Suppressor macrophage (primary cell): ENCODE data around the gene KLF18.
"Not testable (repeated sequence)": the region's sequence is repeated elsewhere in the genome, so short reads cannot be mapped to it uniquely, and the experiment has no call there.

Experiments
- DNase-seq, 4 experiments: peaks; one replicate each; pipeline ENCODE4 v3.0.0-alpha.2; 2020 to 2022

The KLF18 gene

DNA sequence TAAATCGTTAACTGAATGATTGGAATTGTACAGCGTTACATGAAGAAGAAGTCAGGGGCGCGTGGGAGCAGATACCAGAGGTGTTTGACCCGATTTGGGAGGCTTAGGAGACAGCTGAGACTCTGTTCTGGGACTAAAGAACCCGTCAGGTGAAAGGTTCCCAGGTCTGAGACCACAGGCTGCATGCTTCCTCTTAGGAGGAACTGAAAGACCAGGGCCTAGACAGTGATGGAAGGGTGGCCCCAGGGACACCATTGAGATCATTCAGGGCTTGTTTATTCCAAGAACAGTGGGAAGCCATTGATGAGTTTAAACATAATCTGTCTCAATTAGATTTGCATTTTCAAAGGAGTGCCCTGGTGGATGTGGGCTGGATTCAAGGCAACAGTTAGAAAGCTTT is 21.9 kb downstream of the KLF18 start:
- DNase-seq: no peak

DNA sequence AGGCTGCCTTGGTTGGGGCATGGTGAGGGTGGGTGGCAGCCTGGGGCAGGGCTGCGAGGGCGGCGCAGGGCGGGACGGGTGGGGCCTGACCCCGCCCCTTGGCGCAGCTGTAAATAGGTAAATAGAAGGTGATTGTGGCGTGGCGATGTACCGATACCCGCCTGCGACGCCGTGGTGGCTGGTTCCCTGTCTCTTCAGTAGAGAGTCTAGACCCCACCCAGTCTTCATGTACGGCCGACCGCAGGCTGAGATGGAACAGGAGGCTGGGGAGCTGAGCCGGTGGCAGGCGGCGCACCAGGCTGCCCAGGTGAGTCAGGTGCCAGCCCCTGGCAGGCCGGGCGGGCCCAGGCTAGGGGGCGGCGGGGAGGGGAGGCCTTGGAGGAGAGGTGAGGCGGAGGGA is 22.7 kb downstream of the KLF18 start, which contains the start of gene KLF17:
Gene KLF17, plus strand, starts transcription at position 140 of the 400 bp plus-strand sequence. Its CDS starts 87 bp downstream, at position 227.
- DNase-seq: no peak

- not testable (repeated sequence) for DNase-seq
Observed at GRCh38 chr1:44117272-44117671, 24.2 kb downstream of the KLF18 start.

DNA sequence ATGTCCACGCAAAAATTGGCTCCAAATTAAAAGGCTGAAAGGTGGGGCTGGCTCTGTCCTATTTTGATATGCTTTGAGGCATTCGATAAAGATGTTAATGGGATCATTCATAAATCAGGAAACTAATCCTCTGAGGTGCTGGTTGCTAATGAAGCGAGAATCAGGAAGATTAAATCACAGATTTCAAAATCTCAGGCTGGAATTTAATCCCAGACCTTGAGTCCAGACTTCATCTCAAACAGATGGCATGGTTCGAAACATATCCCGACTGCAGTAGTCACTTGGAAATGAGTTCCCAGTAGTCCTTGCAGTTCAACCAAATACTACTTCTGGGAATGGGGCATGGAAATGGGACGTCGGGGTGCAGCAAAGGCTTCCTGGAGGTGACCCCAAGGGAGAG is 27.3 kb downstream of the KLF18 start:
- DNase-seq: no peak

GRCh38 chr1:44113095-44113609 is 28.3 kb downstream of the KLF18 start:
- DNase-seq: no peak

DNA sequence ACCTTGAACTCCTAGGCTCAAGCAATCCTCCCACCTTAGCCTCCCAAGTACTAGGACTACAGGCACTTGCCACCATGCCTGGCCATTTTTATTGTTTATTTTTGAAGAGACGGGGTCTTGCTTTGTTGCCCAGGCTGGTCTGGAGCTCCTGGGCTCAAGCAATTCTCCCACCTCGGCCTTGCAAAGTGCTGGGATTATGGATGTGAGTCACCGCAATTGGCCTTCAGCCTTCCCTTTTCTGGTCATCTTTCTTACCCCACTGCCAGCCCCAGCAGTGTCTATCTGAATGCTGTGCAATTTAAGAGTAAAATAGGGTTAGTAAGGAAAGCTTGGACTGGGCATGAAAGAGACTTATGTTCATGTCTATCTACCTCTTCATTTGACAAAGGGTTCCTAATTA is 28.9 kb downstream of the KLF18 start:
- no peak for DNase-seq

DNA sequence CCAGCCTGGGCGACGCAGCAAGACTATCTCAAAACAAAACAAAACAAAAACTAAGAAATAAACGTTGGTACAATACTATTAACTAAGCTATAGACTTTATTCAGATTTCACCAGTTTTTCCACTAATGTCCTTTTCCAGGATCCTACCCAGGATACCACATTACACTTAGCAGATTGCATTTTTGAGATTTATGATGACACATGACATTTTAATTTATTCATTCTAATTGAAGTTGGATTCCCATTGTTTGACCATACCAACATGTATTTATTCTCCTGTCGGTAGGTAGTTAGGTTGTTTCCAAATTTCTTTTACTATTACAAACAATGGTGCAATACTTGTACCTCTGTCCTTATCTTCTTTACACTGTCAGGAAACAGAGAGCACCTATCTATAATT is 29.6 kb downstream of the KLF18 start:
- no peak for DNase-seq

DNA sequence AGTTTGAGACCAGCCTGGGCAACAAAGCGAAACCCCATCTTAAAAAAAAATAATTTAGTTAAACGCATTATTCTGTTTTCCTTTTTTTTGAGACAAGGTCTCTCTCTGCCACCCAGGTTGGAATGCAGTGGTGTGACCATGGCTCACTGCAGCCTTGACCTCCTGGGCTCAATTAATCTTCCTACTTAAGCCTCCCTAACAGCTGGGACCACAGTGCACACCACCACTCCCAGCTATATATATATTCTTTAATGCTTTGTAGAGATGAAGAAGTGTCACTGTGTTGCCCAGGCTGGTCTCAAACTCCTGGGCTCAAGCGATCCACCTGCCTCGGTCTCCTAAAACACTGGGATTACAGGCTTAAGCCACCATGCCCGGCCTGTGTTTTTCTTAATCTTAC is 30.5 kb downstream of the KLF18 start:
- no peak for DNase-seq

DNA sequence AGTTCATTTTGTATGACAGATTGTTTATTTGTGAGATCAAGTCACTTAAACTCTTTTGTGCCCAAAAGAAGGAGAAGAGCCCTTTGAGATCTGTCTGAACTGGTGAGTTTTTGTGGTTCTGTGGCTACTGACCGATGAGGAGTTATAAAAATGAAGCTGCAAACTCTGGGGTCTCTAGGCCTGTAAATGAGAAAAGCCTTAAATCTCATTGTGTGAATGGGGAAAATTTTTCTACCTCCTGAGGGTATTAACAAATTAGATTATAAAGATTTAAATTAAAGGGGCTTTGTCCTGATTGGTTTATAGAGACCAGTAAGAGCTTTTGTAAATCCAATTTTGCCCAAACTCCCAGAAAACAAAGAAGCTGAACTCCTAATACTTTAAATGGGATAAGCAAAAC is 32.5 kb downstream of the KLF18 start:
- no peak for DNase-seq

DNA sequence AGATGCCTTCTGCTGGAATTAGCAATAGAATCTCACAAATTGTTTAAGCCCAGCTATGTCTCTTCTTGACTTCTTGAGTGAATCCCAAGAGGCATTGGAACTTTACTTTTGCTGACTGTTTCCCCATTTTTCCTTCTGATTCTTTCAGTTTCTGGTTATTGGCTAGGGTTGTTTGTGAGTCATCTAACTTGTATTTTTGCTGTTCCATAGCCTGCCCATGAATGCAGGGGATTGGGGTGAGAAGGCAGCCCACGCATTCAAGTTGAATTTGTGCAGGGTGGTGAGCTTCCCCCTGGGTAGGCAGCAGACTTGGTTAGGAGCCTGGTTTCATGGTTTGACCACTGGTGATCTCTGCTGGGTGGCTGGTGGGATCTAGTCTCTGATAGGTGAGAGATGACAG is 33.2 kb downstream of the KLF18 start:
- peak in 3 of 4 experiments; percentile 16 to 37 (median 24) for DNase-seq

DNA sequence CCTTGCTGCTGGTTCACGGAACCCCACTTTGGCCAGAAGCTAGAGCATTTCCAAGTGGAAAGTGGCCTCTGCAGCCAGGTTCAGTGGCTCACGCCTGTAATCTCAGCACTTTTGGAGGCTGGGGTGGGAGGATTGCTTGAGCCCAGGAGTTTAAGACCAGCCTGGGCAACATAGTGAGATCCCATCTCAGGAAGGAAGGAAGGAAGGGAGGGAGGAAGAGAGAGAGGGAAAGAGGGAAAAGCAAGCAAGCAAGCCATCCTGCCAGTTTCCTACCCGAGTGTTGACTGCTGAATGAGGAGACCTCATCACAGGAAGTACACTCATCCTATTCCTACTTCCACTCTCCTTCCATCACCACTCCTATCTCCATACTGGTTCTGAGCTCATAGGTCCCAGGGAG is 35.6 kb downstream of the KLF18 start:
- DNase-seq: no peak

GRCh38 chr1:44103270-44104131 is 37.9 kb downstream of the KLF18 start:
- peak in 2 of 4 experiments; percentile 7 to 20 for DNase-seq

- no peak for DNase-seq
Observed at GRCh38 chr1:44101328-44101727, 40.1 kb downstream of the KLF18 start.

GRCh38 chr1:44100183-44100868 is 41.1 kb downstream of the KLF18 start:
- DNase-seq: no peak

DNA sequence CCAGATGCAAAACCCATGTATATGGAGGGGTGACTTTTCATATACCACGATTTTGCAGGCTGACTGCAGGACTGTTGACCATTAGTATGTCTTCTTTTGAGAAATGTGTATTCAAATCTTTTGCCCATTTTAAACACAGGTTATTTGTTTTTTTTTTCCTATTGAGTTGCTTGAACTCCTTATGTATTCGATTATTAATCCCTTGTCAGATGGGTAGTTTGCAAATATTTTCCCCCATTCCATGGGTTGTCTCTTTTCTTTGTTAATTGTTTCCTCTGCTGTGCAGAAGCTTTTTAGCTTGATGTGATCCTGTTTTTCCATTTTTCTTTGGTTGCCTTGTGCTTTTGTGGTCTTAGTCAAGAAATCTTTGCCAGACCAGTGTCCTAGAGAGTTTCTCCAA is 47.4 kb downstream of the KLF18 start:
- no peak for DNase-seq

DNA sequence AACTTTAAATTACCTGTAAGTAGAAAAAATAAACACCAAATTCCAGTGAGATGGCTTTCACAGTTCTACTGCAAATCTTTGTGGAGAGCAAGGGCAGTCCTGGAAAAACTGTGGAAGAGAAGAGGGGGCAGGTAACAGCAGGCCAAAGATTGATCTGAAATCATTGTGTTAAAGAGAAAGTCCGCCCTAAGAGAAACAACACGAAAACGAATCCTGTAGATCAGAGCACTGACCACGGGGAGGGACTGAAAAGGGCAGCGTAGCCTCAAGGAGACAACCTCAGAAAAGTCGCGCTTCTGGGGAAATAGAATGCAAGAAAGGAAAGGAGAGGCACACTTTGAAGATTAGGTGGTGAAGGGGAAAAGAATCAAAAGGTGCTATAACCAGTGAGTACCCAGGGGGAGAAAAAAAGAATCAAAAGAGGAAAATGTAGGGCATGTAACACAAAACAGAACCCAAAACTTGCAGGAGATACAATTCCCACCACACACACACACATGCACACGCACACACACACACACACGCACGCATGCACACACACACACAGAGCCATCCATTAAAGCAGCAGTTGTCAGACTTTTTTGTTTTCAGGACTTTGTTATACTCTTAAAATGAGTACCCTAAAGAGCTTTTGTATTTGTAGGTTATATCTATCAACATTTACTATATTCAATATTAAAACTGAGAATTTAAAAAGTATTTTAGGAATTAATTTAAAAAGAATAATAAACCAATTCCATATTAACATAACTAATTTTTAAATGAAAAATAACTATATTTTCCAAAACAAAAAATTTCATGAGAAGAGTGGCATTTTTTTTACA is 50.8 kb downstream of the KLF18 start:
- DNase-seq: no peak

DNA sequence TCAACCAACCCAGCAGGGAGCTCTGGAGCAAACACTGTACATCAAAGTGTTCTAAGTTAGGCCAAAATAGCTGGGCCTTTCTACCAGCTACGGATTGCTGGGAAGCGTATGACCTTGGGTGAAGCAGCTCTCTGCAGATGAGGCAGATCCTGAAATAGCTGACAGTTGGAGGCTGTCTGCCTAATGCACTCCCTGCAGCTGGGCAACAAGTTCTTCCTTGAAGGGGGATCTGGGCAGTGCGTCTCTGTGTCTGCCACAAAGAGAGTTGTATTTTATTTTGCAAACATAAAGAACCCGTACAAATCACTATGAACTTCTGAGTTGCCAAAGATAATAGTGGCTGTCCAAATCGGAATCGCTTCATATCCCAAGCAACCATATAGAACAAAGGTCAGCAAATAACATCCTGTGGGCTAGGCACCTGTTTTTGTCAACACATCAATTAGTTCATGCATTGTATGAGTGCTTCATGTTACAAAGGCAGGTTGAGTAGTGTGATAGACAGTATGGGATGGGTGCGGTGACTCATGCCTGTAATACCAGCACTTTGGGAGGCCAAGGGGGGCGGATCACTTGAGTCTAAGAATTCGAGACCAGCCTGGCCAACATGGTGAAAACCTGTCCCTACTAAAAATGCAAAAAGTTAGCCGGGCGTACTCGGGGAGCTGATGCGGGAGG is 51.9 kb downstream of the KLF18 start:
- no peak for DNase-seq
